Hepatocyte (in vitro differentiated cells): ENCODE results near the gene DCXR. TPM values are rescaled to one million over a fixed set of nuclear protein-coding genes. Genes with fewer than 3 reads are reported as not detected.

ENCODE experiments used
- DNase-seq: peaks from one replicate; pipeline ENCODE4 v3.0.0-alpha.2; 2016; ENCODE audit warnings: low spot score
- H2AFZ ChIP-seq: fragments of 200-600 bp; sonication (generic); 2 replicates; pipeline ENCODE4 v1.6.0; 2016; ENCODE audit warnings: antibody characterized with exemption, mild to moderate bottlenecking
- H3K27ac ChIP-seq: fragments of 200-600 bp; sonication (generic); 2 replicates; pipeline ENCODE4 v1.5.1; 2016; ENCODE audit warnings: mild to moderate bottlenecking
- H3K27me3 ChIP-seq: fragments of 200-600 bp; sonication (generic); 2 replicates; pipeline ENCODE4 v1.6.1; 2016
- H3K36me3 ChIP-seq: fragments of 200-600 bp; sonication (generic); replicated peaks from 2 replicates; pipeline ENCODE4 v1.5.1; 2016; ENCODE audit warnings: low read depth; ENCODE audit not compliant: insufficient read depth
- H3K4me1 ChIP-seq: fragments of 200-600 bp; sonication (generic); 2 replicates; pipeline ENCODE4 v1.5.1; 2016; ENCODE audit warnings: mild to moderate bottlenecking, moderate library complexity; ENCODE audit not compliant: insufficient read depth
- H3K4me2 ChIP-seq: fragments of 200-600 bp; sonication (generic); 2 replicates; pipeline ENCODE4 v1.6.0; 2016
- H3K4me3 ChIP-seq: fragments of 200-600 bp; sonication (generic); 2 replicates; pipeline ENCODE4 v1.5.1; 2016; ENCODE audit warnings: mild to moderate bottlenecking
- H3K79me2 ChIP-seq: fragments of 200-600 bp; sonication (generic); 2 replicates; pipeline ENCODE4 v1.6.0; 2017; ENCODE audit warnings: mild to moderate bottlenecking
- H3K9me2 ChIP-seq: fragments of 200-600 bp; sonication (generic); replicated peaks from 2 replicates; pipeline ENCODE4 v1.6.0; 2017; ENCODE audit warnings: mild to moderate bottlenecking; ENCODE audit not compliant: insufficient read depth
- H3K9me3 ChIP-seq: fragments of 200-600 bp; sonication (generic); 2 replicates; pipeline ENCODE4 v1.5.1; 2016; ENCODE audit warnings: low read depth, mild to moderate bottlenecking
- H4K20me1 ChIP-seq: fragments of 200-600 bp; sonication (generic); 2 replicates; pipeline ENCODE4 v1.6.0; 2016; ENCODE audit warnings: mild to moderate bottlenecking; ENCODE audit not compliant: insufficient read depth, poor library complexity, severe bottlenecking
- CTCF ChIP-seq: fragments of 200-600 bp; sonication (generic); IDR thresholded peaks from 2 replicates; pipeline ENCODE4 v1.5.1; 2016; ENCODE audit warnings: antibody characterized with exemption, mild to moderate bottlenecking; ENCODE audit not compliant: poor library complexity
- EZH2 ChIP-seq: fragments of 200-600 bp; sonication (generic); IDR thresholded peaks from 2 replicates; pipeline ENCODE4 v1.6.1; 2016; ENCODE audit warnings: antibody characterized with exemption, mild to moderate bottlenecking, borderline replicate concordance
- EZH2phosphoT487 ChIP-seq: fragments of 200-600 bp; sonication (generic); IDR thresholded peaks from one replicate; pipeline ENCODE4 v1.6.1; 2018; ENCODE audit warnings: antibody characterized with exemption, mild to moderate bottlenecking, low read depth, moderate library complexity; ENCODE audit not compliant: unreplicated experiment, severe bottlenecking
- WGBS: methylation state at CpG from one replicate; pipeline ENCODE4 v1.1.6; 2016; ENCODE audit warnings: low lambda C conversion rate; ENCODE audit errors: missing lambda C conversion rate; 5-methylcytosine and 5-hydroxymethylcytosine counted together
- polyA plus RNA-seq: library from polyadenylated mRNA; unstranded; fragments of >200 nt; fragmentation: Nextera tagmentation; extraction: Ambion mirVana; gene quantifications from 2 replicates; pipeline ENCODE4 v1.2.1, GENCODE V29; 2016
- total RNA-seq: library from RNA; depleted of rRNA; stranded (reverse); fragments of >200 nt; gene quantifications from 2 replicates; pipeline ENCODE4 v1.2.3, GENCODE V29; 2014

The DCXR gene
- total and polyA plus RNA-seq, 2 experiments from 2014 or later = 118 to 207 TPM

- no peak overlapping the region for H2AFZ ChIP-seq
- H3K36me3 ChIP-seq = no peaks in the 10 kb centered on the region
- peak overlapping the region; percentile 97 for H3K4me2 ChIP-seq
- H3K4me3 ChIP-seq = no peak overlapping the region
- H3K4me1 ChIP-seq = peaks cover 12% of the 10 kb centered on the region
- H3K79me2 ChIP-seq = peaks cover 17% of the 10 kb centered on the region
- 90% methylated on average over 20 of the region's 20 CpGs for WGBS
- H3K9me3 ChIP-seq = no peaks in the 10 kb centered on the region
- H3K27me3 ChIP-seq = no peaks in the 10 kb centered on the region
- no peaks in the 10 kb centered on the region for H3K9me2 ChIP-seq
- no peaks in the 10 kb centered on the region for H4K20me1 ChIP-seq
- DNase-seq = no peak
- TF ChIP-seq EZH2 = no peak
- no peak overlapping the region for H3K27ac ChIP-seq
Measured at GRCh38 chr17:82063424-82064415, 26.2 kb upstream of the DCXR start.

GRCh38 chr17:82062984-82063368, 25.5 kb upstream of the DCXR start:
- DNase-seq = no peak
- 95% methylated on average over 9 of the region's 9 CpGs for WGBS
- no peak overlapping the region for H3K4me2 ChIP-seq
- no peaks in the 10 kb centered on the region for H3K36me3 ChIP-seq
- peaks cover 17% of the 10 kb centered on the region for H3K79me2 ChIP-seq
- H4K20me1 ChIP-seq = no peaks in the 10 kb centered on the region
- no peak overlapping the region for H2AFZ ChIP-seq
- H3K4me3 ChIP-seq = no peak overlapping the region
- H3K4me1 ChIP-seq = peaks cover 12% of the 10 kb centered on the region
- no peak overlapping the region for H3K27ac ChIP-seq
- no peak for TF ChIP-seq EZH2phosphoT487
- TF ChIP-seq CTCF = no peak
- no peak for TF ChIP-seq EZH2
- no peaks in the 10 kb centered on the region for H3K9me3 ChIP-seq
- H3K9me2 ChIP-seq = no peaks in the 10 kb centered on the region
- H3K27me3 ChIP-seq = no peaks in the 10 kb centered on the region

- H3K27me3 ChIP-seq = no peaks in the 10 kb centered on the region
- no peak overlapping the region for H2AFZ ChIP-seq
- no peaks in the 10 kb centered on the region for H3K36me3 ChIP-seq
- no peak overlapping the region for H3K27ac ChIP-seq
- H3K79me2 ChIP-seq = peaks cover 17% of the 10 kb centered on the region
- H3K4me2 ChIP-seq = no peak overlapping the region
- no peaks in the 10 kb centered on the region for H3K9me2 ChIP-seq
- 94% methylated on average over 24 of the region's 24 CpGs for WGBS
- DNase-seq = no peak
- peaks cover 12% of the 10 kb centered on the region for H3K4me1 ChIP-seq
- H3K4me3 ChIP-seq = no peak overlapping the region
- H3K9me3 ChIP-seq = no peaks in the 10 kb centered on the region
- TF ChIP-seq EZH2phosphoT487 = no peak
- no peak for TF ChIP-seq EZH2
- no peak for TF ChIP-seq CTCF
- H4K20me1 ChIP-seq = no peaks in the 10 kb centered on the region
Measured at GRCh38 chr17:82062076-82062983, 24.8 kb upstream of the DCXR start.
